H9 (cell line): ENCODE measurements around the gene TMEM134. TPM values are rescaled to one million over a fixed set of nuclear protein-coding genes. Genes with fewer than 3 reads are reported as not detected.

Source experiments
- DNase-seq: peaks from one replicate; pipeline ENCODE4 v3.0.0-alpha.2; 2017
- H2AFZ ChIP-seq: one replicate; pipeline ENCODE4 v1.6.1; 2013; ENCODE audit warnings: mild to moderate bottlenecking, low read length, control low read depth, moderate library complexity
- H2AK5ac ChIP-seq: 2 replicates; pipeline ENCODE4 v1.6.1; 2013; ENCODE audit warnings: low read length, control low read depth, mixed read lengths; ENCODE audit not compliant: insufficient read length
- H2BK120ac ChIP-seq: one replicate; pipeline ENCODE4 v1.6.1; 2013; ENCODE audit warnings: low read depth, mild to moderate bottlenecking, low read length, control low read depth, inconsistent platforms; ENCODE audit not compliant: poor library complexity, severe bottlenecking
- H2BK12ac ChIP-seq: 2 replicates; pipeline ENCODE4 v1.6.1; 2013; ENCODE audit warnings: low read length, control low read depth, mixed read lengths, low read depth; ENCODE audit not compliant: insufficient read length
- H2BK15ac ChIP-seq: 2 replicates; pipeline ENCODE4 v1.6.1; 2013; ENCODE audit warnings: low read depth, low read length, control low read depth
- H2BK20ac ChIP-seq: one replicate; pipeline ENCODE4 v1.6.1; 2013; ENCODE audit warnings: low read depth, mild to moderate bottlenecking, low read length, control low read depth, inconsistent platforms; ENCODE audit not compliant: poor library complexity, severe bottlenecking
- H2BK5ac ChIP-seq: 2 replicates; pipeline ENCODE4 v1.6.1; 2013; ENCODE audit warnings: low read length, control low read depth, mixed read lengths; ENCODE audit not compliant: insufficient read length
- H3K14ac ChIP-seq: 2 replicates; pipeline ENCODE4 v1.6.1; 2013; ENCODE audit warnings: low read length, control low read depth; ENCODE audit not compliant: insufficient read depth
- H3K18ac ChIP-seq: 2 replicates; pipeline ENCODE4 v1.6.1; 2013; ENCODE audit warnings: low read depth, mild to moderate bottlenecking, mixed read lengths, low read length, control low read depth; ENCODE audit not compliant: insufficient read length
- H3K23ac ChIP-seq: 2 replicates; pipeline ENCODE4 v1.6.1; 2013; ENCODE audit warnings: low read length, control low read depth, mixed read lengths, low read depth; ENCODE audit not compliant: insufficient read length
- H3K23me2 ChIP-seq: 2 replicates; pipeline ENCODE4 v1.6.1; 2013; ENCODE audit warnings: low read depth, mild to moderate bottlenecking, mixed read lengths, low read length, control low read depth; ENCODE audit not compliant: insufficient read length, poor library complexity, severe bottlenecking
- H3K27ac ChIP-seq: 2 replicates; pipeline ENCODE4 v1.5.1; 2013; ENCODE audit warnings: low read length, control low read depth, mixed read lengths, low read depth; ENCODE audit not compliant: insufficient read length
- H3K27me3 ChIP-seq: 2 replicates; pipeline ENCODE4 v1.6.1; 2013; ENCODE audit warnings: low read length, control low read depth, inconsistent platforms; ENCODE audit not compliant: insufficient read depth
- H3K4ac ChIP-seq: 2 replicates; pipeline ENCODE4 v1.6.1; 2013; ENCODE audit warnings: low read depth, mild to moderate bottlenecking, control low read depth, inconsistent platforms, low read length, moderate library complexity
- H3K4me1 ChIP-seq: 2 replicates; pipeline ENCODE4 v1.6.1; 2013; ENCODE audit warnings: low read length, control low read depth, inconsistent platforms; ENCODE audit not compliant: insufficient read depth
- H3K4me2 ChIP-seq: 2 replicates; pipeline ENCODE4 v1.6.1; 2013; ENCODE audit warnings: low read length, control low read depth, mixed read lengths; ENCODE audit not compliant: insufficient read length, insufficient read depth
- H3K56ac ChIP-seq: 2 replicates; pipeline ENCODE4 v1.6.1; 2013; ENCODE audit warnings: low read depth, mild to moderate bottlenecking, mixed read lengths, low read length, control low read depth; ENCODE audit not compliant: insufficient read length
- H3K79me1 ChIP-seq: 2 replicates; pipeline ENCODE4 v1.6.1; 2013; ENCODE audit warnings: low read depth, mild to moderate bottlenecking, moderate library complexity, low read length, control low read depth, inconsistent platforms; ENCODE audit not compliant: insufficient read depth, poor library complexity, severe bottlenecking
- H3K79me2 ChIP-seq: 2 replicates; pipeline ENCODE4 v1.6.1; 2013; ENCODE audit warnings: low read length, control low read depth, inconsistent platforms; ENCODE audit not compliant: insufficient read depth
- H3K9ac ChIP-seq: 2 replicates; pipeline ENCODE4 v1.6.1; 2013; ENCODE audit warnings: low read length, control low read depth, mixed read lengths; ENCODE audit not compliant: insufficient read length; ENCODE audit errors: extremely low read depth
- H3K9me3 ChIP-seq: one replicate; pipeline ENCODE4 v1.6.1; 2013; ENCODE audit warnings: low read depth, low read length, inconsistent platforms; ENCODE audit not compliant: control insufficient read depth
- H3T11ph ChIP-seq: one replicate; pipeline ENCODE4 v1.6.1; 2013; ENCODE audit warnings: mild to moderate bottlenecking, low read length, control low read depth, inconsistent platforms
- H4K20me1 ChIP-seq: one replicate; pipeline ENCODE4 v1.6.1; 2013; ENCODE audit not compliant: control insufficient read depth, insufficient read length, insufficient read depth
- H4K5ac ChIP-seq: 2 replicates; pipeline ENCODE4 v1.6.1; 2013; ENCODE audit warnings: low read depth, mild to moderate bottlenecking, mixed read lengths, low read length, control low read depth; ENCODE audit not compliant: insufficient read length
- H4K8ac ChIP-seq: replicated peaks from 2 replicates; pipeline ENCODE4 v1.6.1; 2013; ENCODE audit warnings: low read length, control low read depth, mixed read lengths, low read depth; ENCODE audit not compliant: insufficient read length
- H4K91ac ChIP-seq: 2 replicates; pipeline ENCODE4 v1.6.1; 2013; ENCODE audit warnings: low read depth, mild to moderate bottlenecking, moderate library complexity, mixed read lengths, low read length, control low read depth; ENCODE audit not compliant: insufficient read length
- H3K27ac Mint-ChIP-seq, 3 experiments: 2 replicates in 2 of 3; 3 replicates in 1 of 3; pipeline ENCODE4 v1.8.0; 2020 to 2021; ENCODE audit warnings: mixed read lengths in 3 of 3, mild to moderate bottlenecking in 1 of 3, moderate library complexity in 1 of 3
- H3K27me3 Mint-ChIP-seq: 2 replicates; pipeline ENCODE4 v1.8.0; 2021; ENCODE audit warnings: low read depth, mild to moderate bottlenecking, moderate library complexity, mixed read lengths
- H3K36me3 Mint-ChIP-seq, 3 experiments: 2 replicates in 2 of 3; 3 replicates in 1 of 3; pipeline ENCODE4 v1.8.0; 2020 to 2021; ENCODE audit warnings: low read depth in 3 of 3, mixed read lengths in 3 of 3; ENCODE audit not compliant: insufficient read depth in 1 of 3
- H3K4me1 Mint-ChIP-seq, 2 experiments: 2 replicates each; pipeline ENCODE4 v1.8.0; 2020; ENCODE audit warnings: mixed read lengths in 2 of 2
- H3K4me3 Mint-ChIP-seq, 2 experiments: 2 replicates in 1 of 2; 3 replicates in 1 of 2; pipeline ENCODE4 v1.8.0; 2020 to 2021; ENCODE audit warnings: mild to moderate bottlenecking in 2 of 2, mixed read lengths in 2 of 2, moderate library complexity in 1 of 2
- H3K9me3 Mint-ChIP-seq, 2 experiments: 2 replicates in 1 of 2; 3 replicates in 1 of 2; pipeline ENCODE4 v1.8.0; 2020; ENCODE audit warnings: mild to moderate bottlenecking in 2 of 2, mixed read lengths in 2 of 2, moderate library complexity in 1 of 2
- WGBS: extraction: QIAGEN DNeasy Blood & Tissue Kit; methylation state at CpG from one replicate; pipeline ENCODE4 v1.1.7; 2013; ENCODE audit warnings: missing lambda C conversion rate, low lambda C conversion rate, mixed read lengths; ENCODE audit not compliant: insufficient read length; ENCODE audit errors: extremely low coverage; 5-methylcytosine and 5-hydroxymethylcytosine counted together
- total RNA-seq: library from RNA; stranded (reverse); gene quantifications from 2 replicates; pipeline ENCODE4 v1.2.1, GENCODE V29; 2021
- TF ChIP-seq, protein P1 (sequence below): fragments of 200-600 bp; sonication (generic); conservative IDR thresholded peaks from 3 replicates; pipeline ENCODE4 v1.8.0; 2021; ENCODE audit warnings: antibody characterized with exemption, mild to moderate bottlenecking

Gene TMEM134
- total RNA-seq, 1 experiment from 2014 or later, result 53.6 TPM

GRCh38 chr11:67437082-67437808 lies 31.8 kb downstream of the TMEM134 start, which contains the start of gene PTPRCAP:
TSS of gene PTPRCAP (minus strand) at chr11:67437682. CDS start at chr11:67437619, 63 bp downstream.
- H3K4me1 Mint-ChIP-seq, result peaks cover 4 to 10% of the 10 kb centered on the region in 2 experiments
- Histone ChIP-seq H2BK20ac (no peak within 1 kb of the TSS), H3K4ac (no peak within 1 kb of the TSS), H4K20me1 (no peaks in the 10 kb centered on the region), H2BK5ac (no peak within 1 kb of the TSS), H4K8ac (no peak within 1 kb of the TSS), H3K56ac (no peak within 1 kb of the TSS), H2BK12ac (no peak within 1 kb of the TSS), H4K5ac (no peak within 1 kb of the TSS), H3K79me1 (no peaks in the 10 kb centered on the region), H3K4me2 (no peak within 1 kb of the TSS), H3K14ac (peak within 1 kb of the TSS; percentile 20; the same call in 1 of the 2 replicates), H3K9ac (no peak within 1 kb of the TSS), H2AK5ac (no peak within 1 kb of the TSS), H3K18ac (peak within 1 kb of the TSS; percentile 15), H3K27me3 (no peaks in the 10 kb centered on the region), H4K91ac (no peak within 1 kb of the TSS), H2BK15ac (no peak within 1 kb of the TSS), H2BK120ac (no peak within 1 kb of the TSS), H3K23ac (no peak within 1 kb of the TSS), H3T11ph (no peak within 1 kb of the TSS), H3K27ac (peak within 1 kb of the TSS; percentile 6), H3K9me3 (no peaks in the 10 kb centered on the region), H3K4me1 (no peaks in the 10 kb centered on the region; the same call in 1 of the 2 replicates), H3K79me2 (no peaks in the 10 kb centered on the region), H2AFZ (no peak within 1 kb of the TSS), H3K23me2 (no peaks in the 10 kb centered on the region)
- H3K27me3 Mint-ChIP-seq, result no peaks in the 10 kb centered on the region; the same call in 1 of the 2 replicates
- no CpG with 5 or more reads among the region's 26 CpGs for WGBS
- peak within 1 kb of the TSS in 1 of 2 experiments; percentile 32; a peak in 1 of 5 replicates for H3K4me3 Mint-ChIP-seq
- TF ChIP-seq, protein P1, sequence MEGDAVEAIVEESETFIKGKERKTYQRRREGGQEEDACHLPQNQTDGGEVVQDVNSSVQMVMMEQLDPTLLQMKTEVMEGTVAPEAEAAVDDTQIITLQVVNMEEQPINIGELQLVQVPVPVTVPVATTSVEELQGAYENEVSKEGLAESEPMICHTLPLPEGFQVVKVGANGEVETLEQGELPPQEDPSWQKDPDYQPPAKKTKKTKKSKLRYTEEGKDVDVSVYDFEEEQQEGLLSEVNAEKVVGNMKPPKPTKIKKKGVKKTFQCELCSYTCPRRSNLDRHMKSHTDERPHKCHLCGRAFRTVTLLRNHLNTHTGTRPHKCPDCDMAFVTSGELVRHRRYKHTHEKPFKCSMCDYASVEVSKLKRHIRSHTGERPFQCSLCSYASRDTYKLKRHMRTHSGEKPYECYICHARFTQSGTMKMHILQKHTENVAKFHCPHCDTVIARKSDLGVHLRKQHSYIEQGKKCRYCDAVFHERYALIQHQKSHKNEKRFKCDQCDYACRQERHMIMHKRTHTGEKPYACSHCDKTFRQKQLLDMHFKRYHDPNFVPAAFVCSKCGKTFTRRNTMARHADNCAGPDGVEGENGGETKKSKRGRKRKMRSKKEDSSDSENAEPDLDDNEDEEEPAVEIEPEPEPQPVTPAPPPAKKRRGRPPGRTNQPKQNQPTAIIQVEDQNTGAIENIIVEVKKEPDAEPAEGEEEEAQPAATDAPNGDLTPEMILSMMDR, result no peak
- peaks cover 11 to 51% (median 48%) of the 10 kb centered on the region in 3 experiments; a peak in 6 of 7 replicates for H3K36me3 Mint-ChIP-seq
- H3K27ac Mint-ChIP-seq, result peak within 1 kb of the TSS; percentile 35 to 78 (median 69); a peak in 5 of 7 replicates
- no peaks in the 10 kb centered on the region for H3K9me3 Mint-ChIP-seq
- DNase-seq, result no peak
